CD4-positive, alpha-beta T cell treated with Interleukin-12 subunit alpha and Interleukin-12 subunit beta, for 1 hour (primary cell): Measurements from ENCODE around the gene RNF17.

ENCODE experiments used
- DNase-seq: peaks from one replicate; pipeline ENCODE4 v3.0.0-alpha.2; 2020

The RNF17 gene

DNA sequence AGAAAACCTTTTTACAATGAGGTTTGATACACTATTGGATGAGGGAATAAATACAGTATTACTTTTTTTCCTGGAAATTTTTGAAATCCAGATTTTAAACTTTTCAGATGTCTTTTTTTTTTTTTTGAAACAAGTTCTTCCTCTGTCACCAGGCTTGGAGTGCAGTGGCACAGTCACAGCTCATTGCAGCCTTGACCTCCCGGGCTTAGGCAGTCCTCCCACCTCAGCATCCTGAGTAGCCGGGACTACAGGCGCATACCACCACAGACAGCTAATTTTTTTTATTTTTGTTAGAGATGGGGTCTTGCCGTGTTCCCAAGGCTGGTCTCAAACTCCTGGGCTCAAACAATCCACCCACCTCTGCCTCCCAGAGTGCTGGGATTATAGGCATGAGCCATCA, 96.8 kb downstream of the RNF17 start:
- DNase-seq = no peak

DNA sequence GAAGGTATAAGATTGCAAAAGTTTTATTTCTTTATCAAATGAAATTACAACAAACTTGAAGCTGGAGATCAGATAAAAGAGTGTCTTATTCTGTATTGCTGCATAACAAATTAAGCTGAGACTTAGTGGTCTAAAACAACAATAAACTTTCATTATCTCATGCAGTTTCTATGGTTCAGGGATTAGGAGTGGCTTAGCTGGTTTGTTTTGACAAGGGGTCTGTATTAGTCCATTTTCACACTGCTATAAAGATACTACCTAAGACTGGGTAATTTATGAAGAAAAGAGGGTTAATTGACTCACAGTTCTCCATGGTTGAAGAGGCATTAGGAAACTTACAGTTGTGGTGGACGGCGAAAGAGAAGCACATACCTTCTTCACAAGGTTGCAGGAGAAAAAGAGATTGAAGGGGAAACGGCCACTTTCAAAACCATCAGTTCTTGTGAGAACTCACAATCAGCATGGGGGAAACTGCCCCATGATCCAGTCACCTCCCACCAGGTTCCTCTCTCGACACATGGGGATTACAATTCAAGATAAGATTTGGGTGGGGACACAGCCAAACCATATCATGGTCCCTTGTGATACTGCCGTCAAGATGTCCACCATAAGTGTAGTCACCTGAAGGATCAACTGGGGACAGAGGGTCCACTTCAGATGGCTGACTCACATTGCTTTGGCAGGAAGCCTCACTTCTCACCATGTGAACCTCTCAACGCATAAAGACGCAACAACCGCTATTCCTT, 97.8 kb downstream of the RNF17 start:
- no peak for DNase-seq

DNA sequence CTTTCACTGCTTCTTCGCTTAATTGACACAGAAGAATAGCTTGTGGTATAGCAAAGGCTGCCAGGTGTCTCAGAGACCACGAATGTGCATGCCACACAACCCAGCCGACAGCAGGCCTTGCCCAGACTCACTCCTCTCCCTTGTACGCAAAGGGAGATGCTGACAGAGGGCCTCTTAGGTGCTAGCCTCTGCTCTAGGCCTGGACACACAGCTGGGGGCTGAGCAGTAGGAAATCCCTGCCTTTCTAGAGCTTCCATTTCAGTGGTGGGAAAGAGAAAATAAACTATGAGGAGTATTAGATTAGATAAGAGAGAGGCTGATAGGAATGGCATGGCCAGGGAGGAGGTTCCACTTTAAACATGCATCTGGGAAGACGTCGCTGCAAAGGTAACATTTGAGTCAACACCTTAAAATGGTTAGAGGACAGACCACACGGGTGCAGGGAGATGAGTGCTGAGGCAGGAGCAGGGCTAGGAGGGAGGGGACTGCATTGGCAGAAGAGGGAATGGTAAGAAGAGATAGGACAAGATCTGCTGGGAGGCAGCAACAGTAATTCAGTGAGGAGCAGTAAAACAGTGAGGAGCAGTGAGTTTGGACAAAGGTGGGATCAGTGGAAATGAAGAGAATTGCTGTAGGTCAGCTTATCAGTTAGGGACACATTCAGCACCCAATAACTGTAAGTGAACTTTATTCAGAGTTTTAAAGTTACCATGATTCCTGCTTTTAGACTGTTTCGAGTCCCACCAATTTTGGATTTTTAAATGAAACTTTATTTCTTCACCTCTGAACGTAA, 100.0 kb downstream of the RNF17 start:
- no peak for DNase-seq

DNA sequence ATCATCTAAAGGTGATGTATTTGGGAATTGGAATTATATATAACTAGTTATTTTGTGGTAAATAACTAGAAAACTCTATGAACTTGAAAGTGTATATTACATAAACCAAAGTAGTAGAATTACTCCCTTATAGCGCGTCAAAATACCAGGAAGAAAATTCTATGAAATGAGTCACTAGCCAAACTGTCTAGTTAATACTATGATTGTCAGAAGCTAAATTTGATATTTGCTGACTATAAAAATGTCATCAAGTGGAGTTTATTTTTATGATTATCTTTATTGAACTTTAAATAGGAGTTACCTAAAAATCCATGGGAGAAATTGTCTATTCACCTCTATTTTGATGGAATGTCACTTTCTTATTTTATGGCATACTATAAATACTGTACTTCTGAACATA, 100.6 kb downstream of the RNF17 start:
- DNase-seq = no peak

DNA sequence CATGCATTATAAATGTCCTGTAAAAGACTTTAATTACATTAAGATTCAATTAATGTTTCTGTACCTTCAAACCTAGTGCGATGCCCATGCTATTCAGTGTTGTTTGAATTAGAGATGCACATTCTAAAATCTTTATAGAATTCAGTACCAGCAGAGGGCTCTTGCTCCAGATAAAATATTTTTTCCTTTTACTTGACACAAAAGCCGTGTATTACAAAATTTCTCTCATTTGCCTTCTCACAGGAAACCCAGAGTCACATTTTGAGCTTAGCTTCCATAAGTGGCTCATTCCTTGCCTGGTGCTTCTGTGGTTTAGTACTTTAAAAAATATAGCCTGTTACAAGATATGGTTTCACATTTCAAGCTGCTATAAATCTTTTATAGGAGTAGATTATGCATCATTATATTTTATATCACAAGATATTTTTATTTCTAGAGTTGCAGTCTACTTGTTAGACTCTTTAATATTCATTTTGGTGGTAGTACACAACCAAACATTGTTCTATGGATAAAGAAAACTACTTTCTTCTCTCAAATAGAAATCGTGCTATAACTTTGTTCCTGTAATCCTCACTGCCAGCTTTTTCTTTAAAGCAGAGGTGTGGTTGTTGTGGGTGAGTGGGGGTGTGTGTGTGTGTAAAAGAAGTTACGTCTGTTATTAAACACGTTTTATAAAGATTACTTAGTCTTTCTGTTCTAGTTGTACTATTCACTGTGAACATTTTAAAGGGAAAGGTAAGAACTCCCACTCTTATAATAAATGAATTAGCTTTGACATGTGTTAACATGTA, 101.4 kb downstream of the RNF17 start:
- no peak for DNase-seq

DNA sequence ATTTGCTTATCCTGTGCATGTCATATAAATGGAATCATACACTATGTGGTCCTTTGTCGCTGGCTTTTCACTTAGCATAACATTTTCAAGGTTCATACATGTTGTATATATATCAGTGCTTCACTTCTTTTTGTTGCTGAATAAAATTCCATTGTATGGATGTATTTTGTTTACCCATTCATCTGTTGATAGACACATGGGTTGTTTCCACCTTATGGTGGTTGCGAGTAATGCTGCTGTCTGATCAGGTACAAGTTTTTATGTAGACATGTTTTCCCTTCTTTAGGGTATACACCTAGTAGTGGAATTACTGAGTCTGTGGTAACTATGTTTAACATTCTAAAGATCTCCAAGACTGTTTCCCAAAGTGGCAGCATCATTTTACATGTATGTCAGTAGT, 102.5 kb downstream of the RNF17 start:
- no peak for DNase-seq

DNA sequence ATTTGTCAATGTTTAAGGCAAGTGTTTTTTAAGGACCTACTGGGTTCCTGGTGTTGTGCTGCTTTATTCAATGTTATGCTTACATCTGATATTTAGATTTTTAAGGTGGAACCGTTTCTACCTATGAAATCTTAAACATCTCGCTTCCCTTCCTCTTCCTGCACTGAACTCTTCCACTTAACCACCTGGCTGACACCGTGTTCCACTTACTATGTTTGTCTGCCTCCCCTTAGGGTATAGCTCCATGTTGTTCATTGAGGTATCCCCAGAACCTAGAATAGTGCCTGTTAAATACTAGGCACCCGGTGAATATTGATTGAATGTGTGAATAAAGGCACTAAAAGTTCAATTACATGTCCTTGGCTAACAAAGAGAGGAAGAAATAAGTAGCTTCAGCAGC, 104.9 kb downstream of the RNF17 start:
- no peak for DNase-seq

DNA sequence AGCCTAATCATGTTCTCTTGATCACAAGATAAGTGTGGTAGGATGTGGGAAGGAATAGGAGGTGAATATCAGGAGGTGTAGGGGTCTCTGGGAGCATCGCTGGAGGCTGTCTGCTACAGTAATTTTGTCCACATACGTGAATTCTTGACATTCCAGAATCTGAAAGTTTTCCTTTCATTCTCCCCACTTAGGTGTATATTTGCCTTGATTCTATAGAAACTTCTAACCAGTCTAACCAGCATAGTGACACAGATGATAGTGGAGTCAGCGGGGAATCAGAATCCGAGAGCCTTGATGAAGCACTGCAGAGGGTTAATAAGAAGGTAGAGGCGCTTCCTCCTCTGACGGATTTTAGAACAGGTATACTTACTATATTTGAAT, 106.4 kb downstream of the RNF17 start:
- DNase-seq = no peak

DNA sequence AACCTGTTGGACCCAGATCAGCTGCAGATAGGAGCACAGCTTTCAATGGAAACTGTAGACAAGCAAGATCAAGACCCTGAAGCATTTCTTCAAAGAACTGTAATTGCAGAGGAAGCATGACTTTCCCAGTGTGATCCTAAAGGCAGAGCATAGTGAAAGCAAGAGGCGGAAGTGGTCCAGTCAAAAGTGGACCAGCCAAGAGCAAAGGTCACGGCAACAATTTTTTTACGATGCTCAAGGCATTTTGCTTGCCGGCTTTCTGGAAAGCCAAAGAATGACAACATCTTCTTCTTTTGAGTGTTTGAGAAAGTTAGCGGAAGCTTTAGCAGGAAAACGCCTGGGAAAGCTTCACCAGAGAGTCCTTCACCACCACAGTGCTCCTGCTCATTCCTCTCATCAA, 111.6 kb downstream of the RNF17 start:
- no peak for DNase-seq

DNA sequence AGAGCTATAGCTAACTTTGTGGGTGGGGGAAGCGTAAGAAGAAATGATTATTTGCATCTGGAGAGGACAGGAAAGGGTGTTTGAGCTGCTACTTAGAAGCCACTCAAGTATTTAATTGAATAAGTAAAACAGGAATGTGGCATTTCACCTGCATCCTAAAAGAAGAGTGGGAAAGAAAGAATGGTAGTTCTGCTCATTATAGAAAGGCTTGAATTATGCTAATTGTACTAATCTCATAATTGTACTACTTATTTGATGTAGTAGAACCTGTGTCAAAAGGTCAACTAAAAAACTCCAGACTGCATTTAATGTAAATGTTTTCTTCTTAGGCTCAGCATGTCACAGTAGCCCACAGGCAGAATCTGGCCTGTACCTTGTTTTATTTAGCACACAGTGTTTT, 113.6 kb downstream of the RNF17 start:
- DNase-seq = no peak

DNA sequence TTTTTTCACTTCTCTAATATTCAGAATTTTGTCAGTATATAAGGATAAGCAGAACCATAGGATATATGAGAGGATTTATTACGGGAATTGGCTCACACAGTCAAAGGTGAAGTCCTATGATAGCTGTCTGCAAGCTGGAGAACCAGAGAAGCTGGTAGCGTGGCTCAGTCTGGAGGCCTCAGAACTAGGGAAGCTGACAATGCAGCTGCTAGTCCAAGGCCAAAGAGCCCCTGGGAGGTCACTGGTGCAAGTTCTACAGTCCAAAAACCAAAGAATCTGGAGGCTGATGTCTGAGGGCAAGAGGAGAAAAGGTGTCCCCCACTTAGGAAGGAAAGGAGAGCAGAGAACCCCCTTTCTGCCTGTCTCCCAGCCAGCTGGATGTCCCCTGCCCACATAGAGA, 114.4 kb downstream of the RNF17 start:
- no peak for DNase-seq

DNA sequence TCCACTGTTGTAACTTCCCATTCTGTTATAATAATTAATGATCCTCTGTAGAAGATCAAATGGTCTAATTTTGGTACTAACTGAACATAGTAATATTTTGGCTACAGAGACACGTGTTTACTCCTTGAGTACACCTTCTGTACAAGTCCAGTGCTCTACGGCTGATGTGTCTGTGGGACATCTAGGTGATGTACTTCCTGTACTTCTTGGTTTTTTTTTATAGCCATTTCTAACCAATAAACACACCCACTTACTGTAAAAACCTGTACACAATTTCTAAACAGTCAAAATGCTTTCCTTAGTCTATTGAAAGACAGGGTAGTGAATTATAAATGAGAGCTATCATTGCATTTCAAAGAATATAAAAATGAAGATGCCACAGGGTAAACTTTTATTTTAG, 118.7 kb downstream of the RNF17 start:
- no peak for DNase-seq

DNA sequence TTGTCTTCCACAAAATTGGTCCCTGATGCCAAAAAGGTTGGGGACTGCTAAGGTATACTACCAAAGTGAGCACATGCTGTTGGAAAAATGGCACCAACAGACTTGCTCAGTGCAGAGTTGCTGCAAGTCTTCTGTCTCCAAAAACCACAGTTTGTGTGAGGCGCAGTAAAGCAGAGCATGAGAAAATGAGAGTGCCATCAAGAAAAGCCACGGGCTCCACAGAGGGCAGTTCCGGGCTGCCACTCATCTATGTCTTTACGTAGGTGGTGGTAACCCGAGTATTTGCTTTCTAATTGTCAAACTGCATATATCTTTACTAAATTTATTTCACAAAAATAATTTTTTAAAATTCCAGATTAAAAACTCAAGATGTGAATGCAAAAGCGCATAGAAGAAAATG, 123.8 kb downstream of the RNF17 start:
- DNase-seq = no peak

DNA sequence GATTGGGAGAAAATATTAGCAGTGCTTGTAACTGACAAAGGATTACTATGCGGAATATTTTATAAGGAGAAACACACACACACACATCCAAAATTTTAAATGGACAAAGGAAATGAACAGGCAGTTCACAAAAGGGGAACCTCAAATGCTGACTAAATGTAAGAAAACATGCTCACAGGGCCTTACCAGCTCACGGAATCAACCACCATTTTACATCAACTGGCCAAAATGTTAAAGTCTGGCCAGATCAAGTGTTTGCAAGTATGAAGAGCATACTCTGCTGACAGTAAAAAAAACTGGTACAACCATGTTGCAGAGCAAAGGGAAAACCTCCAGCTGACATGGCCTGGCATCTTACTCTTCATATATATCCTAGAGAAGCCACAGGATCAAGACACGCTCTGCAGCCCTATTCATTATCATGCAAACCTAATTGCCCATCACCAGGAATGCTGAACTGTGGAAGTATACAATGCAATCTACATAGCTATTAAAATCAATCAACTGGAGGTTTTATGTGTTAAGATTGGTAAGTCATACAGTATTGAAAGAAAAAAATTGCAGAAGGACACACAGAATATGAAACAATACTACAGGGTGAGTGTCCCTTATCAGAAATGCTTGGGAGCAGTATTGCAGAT, 124.4 kb downstream of the RNF17 start:
- DNase-seq = no peak

DNA sequence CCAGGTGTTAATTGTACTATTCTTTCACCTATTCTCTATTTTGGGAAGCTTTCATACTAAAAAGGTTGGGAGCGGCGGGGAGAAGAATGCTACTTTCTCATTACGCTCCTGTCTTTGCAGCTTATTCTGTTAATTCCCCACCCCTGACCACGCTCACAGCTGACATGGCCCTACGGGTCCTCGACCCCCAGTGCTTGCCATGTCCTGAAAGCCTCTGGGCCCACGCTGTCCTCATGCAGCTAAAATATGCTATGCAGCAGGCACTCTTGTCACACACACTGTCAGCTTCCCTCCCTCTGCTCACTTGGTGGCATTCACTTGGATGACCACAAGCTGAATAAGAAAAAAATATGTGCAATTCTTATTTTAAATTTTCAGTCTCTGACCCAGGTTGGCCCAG, 126.3 kb downstream of the RNF17 start:
- DNase-seq = no peak

DNA sequence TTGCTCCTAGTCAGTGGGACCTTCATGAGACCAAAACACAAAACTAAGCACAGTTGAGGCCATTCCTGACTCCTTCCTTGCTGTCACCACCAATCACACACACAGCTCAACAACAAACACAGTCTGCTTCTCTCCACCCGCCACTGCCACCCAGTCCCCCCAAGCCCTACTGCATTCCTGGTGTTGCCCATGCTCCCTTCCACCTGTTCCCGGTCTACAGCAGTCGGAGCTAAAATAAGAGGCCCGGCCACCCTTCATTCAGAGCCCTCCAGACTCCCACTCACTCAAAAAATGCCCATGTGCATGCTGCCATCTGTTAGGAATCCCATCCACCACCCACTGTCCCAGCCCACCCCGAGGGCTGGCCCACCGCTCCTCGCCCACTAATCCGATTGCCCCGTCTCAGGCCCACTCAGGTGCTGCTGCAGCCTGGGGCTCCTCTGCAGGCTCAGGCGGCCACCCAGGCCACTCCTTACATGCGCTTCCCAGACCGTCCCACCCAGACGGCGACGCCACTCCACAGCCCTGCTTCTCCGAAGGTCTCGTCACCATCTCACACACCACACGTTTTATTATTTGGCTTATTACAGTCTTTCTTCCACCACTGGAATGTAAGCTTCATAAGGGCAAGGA, 127.6 kb downstream of the RNF17 start:
- DNase-seq = no peak

DNA sequence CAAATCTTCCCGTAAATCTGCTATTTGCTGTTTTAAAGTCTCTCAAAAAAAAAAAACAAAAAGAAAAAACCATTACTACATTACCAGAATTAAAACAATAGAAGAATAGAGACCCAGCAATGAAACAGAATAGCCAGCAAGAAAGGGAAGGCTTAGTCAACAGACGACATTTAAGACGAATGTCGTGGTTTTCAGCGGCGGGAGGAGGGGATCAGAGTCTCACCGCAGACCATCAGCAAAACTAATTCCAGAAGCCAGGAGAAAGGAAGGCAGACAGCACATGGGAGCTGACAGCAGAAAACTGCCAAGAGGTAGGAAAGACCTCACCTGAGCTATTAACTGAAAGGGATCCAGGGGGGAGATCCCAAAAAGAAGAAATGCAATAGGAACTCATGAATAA, 128.9 kb downstream of the RNF17 start:
- DNase-seq = no peak

DNA sequence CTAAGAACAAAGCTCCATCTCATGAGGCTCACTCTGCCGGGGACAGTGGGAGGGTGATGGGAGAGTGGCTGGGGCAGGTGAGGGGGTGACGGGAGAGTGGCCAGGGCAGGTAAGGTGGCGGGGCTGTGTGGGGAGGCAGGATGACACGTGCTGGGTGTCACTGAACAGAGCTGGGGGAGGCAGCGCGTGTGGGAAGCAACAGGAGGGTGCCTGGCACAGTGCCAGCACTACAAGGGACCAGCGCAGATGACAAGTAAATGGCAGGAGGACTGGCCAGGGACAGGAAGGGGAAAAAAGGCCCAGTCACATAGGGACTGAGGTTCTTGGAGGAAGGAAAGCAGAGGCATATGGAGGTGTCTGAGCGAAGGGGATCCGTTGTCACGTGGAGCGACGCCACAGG, 129.9 kb downstream of the RNF17 start:
- DNase-seq = no peak

DNA sequence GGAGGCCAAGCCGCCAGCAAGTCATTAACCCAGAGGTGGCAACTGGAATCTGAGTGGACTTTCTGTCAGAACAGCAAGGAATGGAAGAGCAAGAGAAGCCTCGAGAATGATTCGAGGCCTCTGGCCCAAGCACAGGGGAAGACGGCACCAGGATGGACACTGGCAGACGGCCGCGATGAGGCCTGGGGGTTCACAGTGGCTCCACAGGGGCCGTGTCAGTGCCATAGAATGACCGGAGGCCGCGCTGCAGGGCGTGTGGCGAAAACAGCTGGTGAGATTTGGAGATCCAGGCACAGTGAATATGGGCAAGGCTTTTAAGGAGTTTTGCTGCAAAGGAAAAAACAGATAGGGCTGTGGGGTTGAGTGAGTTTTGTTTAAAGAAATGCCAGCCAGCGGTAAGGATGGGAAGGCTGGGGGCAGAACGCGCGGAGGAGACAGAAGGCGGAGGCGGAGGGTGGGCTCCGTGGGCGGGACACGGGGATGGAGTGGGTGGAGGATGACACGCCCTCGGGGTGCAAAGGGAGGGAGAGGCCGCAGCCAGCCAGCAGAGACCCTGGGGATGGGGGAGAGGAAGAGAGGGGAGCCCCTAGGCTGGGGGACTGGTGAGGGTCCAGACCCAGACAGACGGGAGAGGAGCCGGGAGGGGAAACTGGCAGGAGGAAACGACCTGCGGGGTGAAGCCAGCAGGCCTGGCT, 130.5 kb downstream of the RNF17 start:
- no peak for DNase-seq

DNA sequence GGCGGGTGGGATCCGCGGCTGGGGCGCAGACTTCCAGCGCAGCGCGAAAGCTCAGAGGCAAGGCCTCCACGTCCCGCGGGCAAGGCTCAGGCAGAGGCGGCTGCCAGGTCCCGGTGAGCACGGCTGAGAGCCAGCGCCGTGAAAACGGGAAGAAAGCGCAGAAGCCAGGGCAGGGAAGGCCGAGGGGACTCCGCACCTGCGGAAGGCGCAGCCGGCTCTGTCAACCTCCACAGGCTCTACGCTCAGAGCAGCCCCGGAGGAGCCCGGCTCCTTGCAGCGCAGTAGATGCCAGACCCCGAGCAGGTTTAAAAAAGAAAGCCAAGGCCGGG, 131.0 kb downstream of the RNF17 start:
- no peak for DNase-seq

DNA sequence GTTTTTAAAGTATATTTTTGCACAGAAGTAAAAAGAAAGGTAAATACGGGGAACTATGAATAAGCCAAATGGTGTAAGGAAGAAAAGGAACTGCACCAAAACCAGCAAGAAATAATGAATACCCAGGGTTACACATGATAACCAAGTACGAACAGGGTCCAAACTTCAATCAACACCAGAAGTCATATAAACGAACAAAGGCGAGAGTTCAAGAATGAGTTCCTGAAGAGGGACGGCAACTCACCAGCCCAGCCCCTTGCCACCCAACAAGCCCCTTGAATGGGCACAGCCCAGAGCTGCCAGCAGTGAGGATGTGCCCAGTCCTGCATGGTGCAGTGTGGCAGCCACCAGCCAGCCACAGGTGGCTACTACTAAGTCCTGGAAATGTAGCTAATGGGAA, 132.1 kb downstream of the RNF17 start:
- no peak for DNase-seq

DNA sequence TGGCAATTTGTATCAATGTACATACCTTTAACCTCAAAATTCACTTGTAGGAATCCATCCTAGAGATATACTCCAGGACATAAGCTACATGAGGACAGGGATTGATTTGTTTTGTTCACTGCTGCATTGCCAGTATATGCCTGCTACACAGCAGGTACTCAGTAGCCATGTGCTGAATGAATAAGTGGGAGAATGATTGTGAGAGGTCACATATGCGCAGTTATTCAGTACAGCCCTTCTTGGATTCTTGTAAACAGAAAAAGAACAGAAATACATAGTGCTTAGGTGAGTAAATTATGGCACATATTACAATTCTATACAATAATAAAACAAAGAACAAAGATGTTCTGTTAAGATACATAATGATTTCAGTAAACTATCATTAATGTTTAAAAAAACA, 133.3 kb downstream of the RNF17 start:
- no peak for DNase-seq
